ENCODE measurements around the gene GPR87.

GPR87 gene

GRCh38 chr3:151283387-151283786, 33.2 kb downstream of the GPR87 start:
- no peak for DNase-seq (ENCODE audit: low read depth in 3 of 3)

DNA sequence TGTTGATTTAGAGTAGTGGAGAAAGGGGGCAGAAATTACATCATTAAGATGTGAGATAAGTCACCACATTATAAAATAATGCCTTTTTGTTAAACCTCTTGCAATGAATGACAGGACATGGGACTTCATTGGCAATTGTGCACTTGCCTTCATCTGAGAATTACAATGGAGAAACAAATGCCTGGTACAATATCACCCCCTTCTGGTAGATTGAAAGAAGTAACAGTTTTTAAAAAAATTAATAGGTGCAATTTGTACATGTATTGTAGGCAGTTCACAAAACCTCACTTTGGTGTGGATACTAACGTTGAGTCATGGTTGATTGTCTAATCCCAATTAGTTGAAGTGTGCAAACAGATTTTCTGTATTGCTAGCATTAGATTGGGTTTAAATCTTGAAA, 33.7 kb downstream of the GPR87 start:
- no peak for DNase-seq (ENCODE audit: low read depth in 3 of 3)

- DNase-seq (ENCODE audit: low read depth in 3 of 3): no peak
These were observed 34.8 kb downstream of the GPR87 start for GRCh38 chr3:151281671-151282324.

- DNase-seq (ENCODE audit: low read depth in 3 of 3): no peak
These were observed 38.4 kb downstream of the GPR87 start, which contains the start of gene P2RY14 for GRCh38 chr3:151278230-151278629. Gene P2RY14 (minus strand): TSS chr3:151278542. CDS start chr3:151214316, 64,226 bp downstream.

DNA sequence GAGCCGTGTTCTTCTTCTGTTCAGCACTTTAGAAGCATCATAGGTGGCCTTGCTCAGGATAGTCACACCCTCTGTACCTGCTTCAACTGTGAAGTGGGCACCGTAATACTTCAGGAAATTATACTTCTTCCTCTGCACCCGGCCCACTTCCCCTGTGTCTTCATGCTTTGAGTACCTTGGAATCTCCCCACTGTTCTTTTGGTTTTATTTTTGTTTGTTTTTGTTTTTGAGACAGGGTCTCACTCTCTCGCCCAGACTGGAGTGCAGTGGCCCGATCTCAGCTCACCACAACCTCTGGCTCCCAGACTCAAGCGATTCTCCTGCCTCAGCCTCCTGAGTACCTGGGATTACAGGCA, 40.0 kb downstream of the GPR87 start:
- DNase-seq (ENCODE audit: low read depth in 3 of 3): no peak

GRCh38 chr3:151276038-151276686, 40.5 kb downstream of the GPR87 start:
- no peak for DNase-seq (ENCODE audit: low read depth in 3 of 3)

GRCh38 chr3:151275091-151275490, 41.5 kb downstream of the GPR87 start:
- no peak for DNase-seq (ENCODE audit: low read depth in 3 of 3)

GRCh38 chr3:151269631-151270030, 47.0 kb downstream of the GPR87 start:
- DNase-seq (ENCODE audit: low read depth in 3 of 3): no peak

DNA sequence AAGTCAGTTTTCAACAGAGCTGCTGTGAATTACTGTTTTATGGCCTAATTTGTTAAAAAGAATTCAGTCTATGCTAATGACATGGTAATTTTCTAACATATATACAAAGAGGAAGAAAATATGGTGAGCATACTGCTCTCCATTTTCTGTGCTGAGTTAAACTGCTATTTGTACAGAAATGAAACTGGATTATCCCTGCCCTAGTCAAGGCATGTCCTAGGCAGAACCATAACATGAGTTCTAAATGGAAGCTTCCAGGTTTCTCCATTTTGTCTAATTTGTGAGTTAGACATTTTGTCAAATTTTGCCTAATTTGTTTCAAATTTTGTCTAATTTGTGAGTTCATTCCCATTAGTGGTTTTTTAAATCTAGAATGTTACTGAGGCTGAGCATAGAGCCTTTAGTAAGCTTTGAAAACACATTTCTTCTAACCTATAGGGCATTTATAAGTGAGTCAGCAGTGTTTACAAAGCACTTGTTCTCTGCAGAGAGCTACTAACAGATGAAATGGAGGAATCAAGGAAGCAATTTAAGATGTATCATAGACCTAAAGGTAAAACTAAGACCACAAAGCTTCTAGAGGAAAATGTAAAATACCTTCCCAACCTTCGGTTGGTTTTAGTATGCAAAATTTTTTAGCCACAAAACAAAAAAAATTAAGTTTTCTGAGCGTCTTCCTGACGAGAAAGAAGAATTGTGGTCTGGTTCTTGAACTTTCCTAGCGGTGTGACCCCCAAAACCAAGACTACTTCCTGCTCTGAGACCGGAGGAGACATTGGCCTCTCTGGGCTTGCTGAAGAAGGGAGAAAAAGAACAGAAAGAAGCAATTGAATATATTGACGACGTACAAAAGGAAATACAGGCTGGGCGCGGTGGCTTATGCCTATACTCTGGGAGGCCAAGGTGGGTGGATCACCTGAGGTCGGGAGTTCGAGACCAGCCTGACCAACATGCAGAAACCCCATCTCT, 48.1 kb downstream of the GPR87 start:
- DNase-seq (ENCODE audit: low read depth in 3 of 3): no peak

DNA sequence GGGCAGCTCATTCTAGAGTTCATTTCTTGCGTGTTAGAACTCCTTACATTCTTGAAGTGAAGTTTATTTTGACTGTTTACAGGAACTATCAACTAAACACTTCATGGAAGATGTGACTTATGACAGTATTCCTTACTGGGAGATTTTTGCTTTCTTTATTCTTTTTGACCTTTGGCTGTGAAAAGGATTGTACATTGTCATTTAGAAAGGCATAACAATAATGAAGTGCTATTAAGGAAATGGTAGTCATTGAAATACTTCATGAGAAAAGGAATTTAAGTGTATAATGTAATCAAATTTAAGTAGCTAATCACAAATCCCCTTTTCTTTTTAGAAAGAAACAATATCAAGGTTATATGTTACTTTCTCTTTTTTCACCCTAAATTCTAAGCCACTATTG, 49.6 kb downstream of the GPR87 start:
- no peak for DNase-seq (ENCODE audit: low read depth in 3 of 3)

GRCh38 chr3:151265866-151266265, 50.8 kb downstream of the GPR87 start:
- DNase-seq (ENCODE audit: low read depth in 3 of 3): no peak

DNA sequence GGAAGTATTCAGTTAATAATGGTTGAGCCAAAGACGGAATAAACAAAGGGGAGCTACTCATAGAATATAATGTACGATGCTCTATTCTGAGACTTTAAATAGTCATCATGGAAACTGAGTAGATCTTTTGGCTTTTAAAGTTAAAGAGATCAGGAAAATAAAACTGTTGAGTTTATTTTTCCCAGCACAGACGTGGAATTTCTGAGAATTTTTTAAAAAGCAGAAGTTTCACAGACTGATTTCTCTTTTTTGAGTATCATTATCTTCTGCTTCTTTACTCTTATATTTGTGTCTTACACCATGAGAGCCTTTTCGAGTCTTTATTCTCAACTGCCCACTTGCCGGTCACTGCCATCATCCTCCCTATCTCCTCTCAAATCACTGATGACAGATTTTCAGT, 51.5 kb downstream of the GPR87 start:
- DNase-seq (ENCODE audit: low read depth in 3 of 3): no peak

DNA sequence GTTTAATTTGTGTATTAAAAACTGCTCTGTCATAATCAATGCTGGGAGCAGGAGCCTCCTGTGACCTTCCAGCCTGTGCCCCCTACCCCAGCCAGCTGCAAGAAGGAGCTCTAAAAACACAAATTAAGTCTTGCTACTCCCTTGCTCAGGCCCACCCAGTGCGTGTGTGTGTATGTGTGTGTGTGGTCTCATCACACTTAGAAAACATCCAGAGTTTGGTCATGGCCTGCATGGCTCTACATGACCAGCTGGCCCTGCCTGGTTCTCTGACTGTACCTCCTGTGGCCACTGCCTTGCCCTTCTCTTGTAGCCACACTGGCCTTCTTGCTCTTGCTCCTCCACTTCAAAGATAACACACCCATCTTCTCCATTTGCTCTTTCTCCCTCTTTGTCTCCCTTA, 52.0 kb downstream of the GPR87 start:
- DNase-seq (ENCODE audit: low read depth in 3 of 3): no peak

DNA sequence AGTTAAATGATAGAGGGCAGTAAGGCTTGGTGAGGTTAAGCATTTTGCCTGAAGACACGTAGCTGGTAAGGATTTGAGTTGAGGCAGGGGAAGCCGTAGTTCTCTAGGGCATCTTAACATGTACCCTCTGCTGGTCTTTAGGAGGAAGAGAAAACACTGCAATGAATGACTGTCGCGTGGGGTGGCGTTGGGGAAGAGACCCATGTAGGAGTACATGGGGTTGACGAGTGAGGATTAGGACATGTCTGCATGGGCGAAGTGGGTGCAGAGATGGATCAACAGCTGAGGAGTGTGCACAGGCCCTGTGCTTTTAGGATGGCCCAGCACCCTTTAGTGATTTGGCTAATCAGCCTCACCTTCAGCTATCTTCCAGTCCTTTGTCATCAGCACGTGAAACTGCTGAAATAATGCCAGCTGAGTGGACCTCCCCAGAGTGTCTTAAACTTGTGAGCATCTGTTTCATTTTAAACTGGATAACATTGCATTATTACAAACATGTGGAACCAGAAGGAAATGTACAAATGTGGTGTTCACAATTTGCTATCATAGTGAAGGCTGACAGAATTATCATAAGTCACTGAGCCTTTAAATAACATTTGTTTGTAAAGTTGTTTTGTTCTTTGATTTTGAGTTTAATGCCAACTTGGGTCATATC, 53.6 kb downstream of the GPR87 start:
- DNase-seq (ENCODE audit: low read depth in 3 of 3): no peak

DNA sequence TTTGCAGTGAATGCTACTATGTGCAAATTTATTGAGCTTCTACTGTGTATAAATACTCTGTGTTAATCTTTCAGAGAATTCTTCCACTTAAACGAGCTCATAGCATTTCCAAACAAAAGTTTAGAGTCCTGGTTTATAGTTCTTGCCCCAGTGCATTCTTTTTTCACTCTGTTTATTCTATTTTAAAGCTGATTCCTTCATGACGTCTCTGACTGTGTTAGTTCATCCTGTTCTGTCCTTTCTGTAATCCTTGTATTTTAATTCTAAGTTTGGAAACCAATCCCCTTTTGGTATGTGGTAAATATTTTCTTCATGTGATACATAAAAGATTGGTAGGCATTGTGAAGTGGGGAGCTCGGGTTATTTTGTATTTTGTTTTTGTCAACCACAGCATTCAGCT, 57.0 kb downstream of the GPR87 start:
- DNase-seq (ENCODE audit: low read depth in 3 of 3): no peak

- no peak for DNase-seq (ENCODE audit: low read depth in 3 of 3)
These were observed 59.9 kb downstream of the GPR87 start for GRCh38 chr3:151256749-151257148.

DNA sequence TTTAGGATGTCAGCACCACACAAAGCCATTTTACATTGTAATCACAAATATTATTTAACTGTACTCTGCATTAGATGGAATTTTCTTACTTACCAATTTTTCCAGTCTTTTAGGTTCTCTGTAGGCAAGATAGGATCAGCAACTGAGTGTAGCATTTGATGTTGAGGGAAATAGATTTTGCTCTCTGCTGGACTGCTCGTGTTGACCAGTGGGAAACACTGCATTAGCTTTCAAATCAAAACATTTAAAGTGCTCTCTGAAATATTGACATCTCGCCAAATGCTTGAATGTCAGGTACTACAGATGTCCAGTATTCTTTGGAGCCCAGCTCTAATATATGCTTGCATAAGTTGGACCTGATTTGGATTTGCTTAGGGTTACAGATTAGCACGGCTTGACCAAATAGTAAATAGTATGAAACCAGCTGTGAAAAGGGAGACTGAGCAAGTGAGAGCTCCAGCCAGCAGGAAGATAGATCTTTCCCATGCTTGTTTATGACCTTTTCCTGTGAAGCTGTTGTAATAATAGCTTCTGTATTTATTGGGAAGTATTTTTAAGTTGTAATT, 67.8 kb downstream of the GPR87 start:
- no peak for DNase-seq (ENCODE audit: low read depth in 3 of 3)
